Gastrocnemius medialis (tissue), 4 donors: Measurements from ENCODE around the gene LINC01488. TPM values are rescaled to one million over a fixed set of nuclear protein-coding genes. Genes with fewer than 3 reads are reported as not detected.

ENCODE experiments used
- ATAC-seq, 2 donors: fragments of 150-250 bp; one replicate each; pipeline ENCODE4 v1.9.1; 2016
- DNase-seq, 2 donors: peaks; one replicate each; pipeline ENCODE4 v3.0.0-alpha.2; 2019
- H3K27ac ChIP-seq, 4 donors: fragments of 200-600 bp; sonication (generic); 1 replicate in 1 of 4; 2 replicates in 3 of 4; pipeline ENCODE4 v1.5.1; 2016 to 2018; ENCODE audit warnings: mild to moderate bottlenecking in 2 of 4, moderate library complexity in 1 of 4
- H3K27me3 ChIP-seq, 3 donors: fragments of 200-600 bp; sonication (generic) in 2 of 3; 1 replicate in 1 of 3; 2 replicates in 2 of 3; pipeline versions ENCODE4 v1.5.1 to v1.6.0; 2016 to 2019; ENCODE audit warnings: mild to moderate bottlenecking in 1 of 3, moderate library complexity in 1 of 3
- H3K36me3 ChIP-seq, 2 donors: fragments of 200-600 bp; sonication (generic) in 1 of 2; one replicate each; pipeline ENCODE4 v1.5.1; 2017 to 2018
- H3K4me1 ChIP-seq, 2 donors: fragments of 200-600 bp; sonication (generic) in 1 of 2; one replicate each; pipeline ENCODE4 v1.5.1; 2016 to 2017; ENCODE audit warnings: mild to moderate bottlenecking in 2 of 2
- H3K4me3 ChIP-seq, 4 donors: fragments of 200-600 bp; sonication (generic) in 3 of 4; 1 replicate in 1 of 4; 2 replicates in 3 of 4; pipeline ENCODE4 v1.5.1; 2016 to 2019; ENCODE audit warnings: mild to moderate bottlenecking in 2 of 4
- H3K9me3 ChIP-seq, 3 donors: fragments of 200-600 bp; sonication (generic) in 2 of 3; 1 replicate in 1 of 3; 2 replicates in 2 of 3; pipeline ENCODE4 v1.5.1; 2016 to 2019
- CTCF ChIP-seq, 5 experiments: fragments of 450-650 bp in 3 of 5; fragments of 200-600 bp in 2 of 5; sonication (generic) in 2 of 5; IDR thresholded peaks in 4 of 5; conservative IDR thresholded peaks in 1 of 5; 1 replicate in 4 of 5; 2 replicates in 1 of 5; pipeline ENCODE4 v1.5.1; 2016 to 2019; ENCODE audit warnings: antibody characterized with exemption in 5 of 5, mild to moderate bottlenecking in 3 of 5, moderate library complexity in 3 of 5
- POLR2A ChIP-seq, 2 donors: fragments of 450-650 bp; IDR thresholded peaks; one replicate each; pipeline ENCODE4 v1.6.1; 2017; ENCODE audit warnings: antibody characterized with exemption in 2 of 2, mild to moderate bottlenecking in 2 of 2, moderate library complexity in 2 of 2
- in situ Hi-C, 4 donors: fragments of 200-750 bp; cut with MboI; loops; one replicate each; pipeline versions ENCODE4 v1.15.0 to v1.8.0; 2017; ENCODE audit warnings: low sequenced_read_pairs in 4 of 4
- intact Hi-C: fragments of 100-400 bp; cut with DNase I; formaldehyde crosslinking; loops from one replicate; pipeline ENCODE4 v1.15.1; 2023; ENCODE audit warnings: low total_unique reads
- total RNA-seq, 4 donors: library from RNA; depleted of rRNA; stranded (reverse); fragments of >200 nt; gene quantifications; one replicate each; pipeline versions ENCODE4 v1.1.0 to v1.2.3, GENCODE V29; 2016

Gene LINC01488
- total RNA-seq, 4 donors from 2014 or later, result not detected

DNA sequence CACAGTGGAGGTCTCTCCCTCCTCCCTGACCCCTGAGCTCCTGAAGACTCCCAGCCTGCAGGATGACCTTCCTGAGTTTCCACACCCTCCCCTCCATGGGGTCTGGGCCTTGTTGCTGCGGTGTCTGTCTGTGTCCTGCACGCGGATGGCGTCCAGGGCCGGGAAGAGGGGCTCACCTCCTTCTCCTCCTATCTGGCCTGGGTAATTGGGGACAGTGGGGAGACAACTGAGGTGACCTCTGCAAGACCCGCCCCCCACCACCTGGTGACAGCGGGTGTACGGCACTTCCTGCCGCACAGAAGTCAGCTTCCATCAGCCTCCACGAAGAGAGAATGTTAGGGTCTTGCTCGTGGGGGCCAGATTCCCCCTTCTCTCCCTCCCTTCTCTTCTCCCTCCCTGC lies 31.7 kb downstream of the LINC01488 start:
- Histone ChIP-seq H3K4me1 (no peaks in the 10 kb centered on the region), H3K27ac (no peak overlapping the region), H3K27me3 (no peaks in the 10 kb centered on the region), H3K36me3 (no peaks in the 10 kb centered on the region), H3K4me3 (no peak overlapping the region), H3K9me3 (no peaks in the 10 kb centered on the region)
- no peak for TF ChIP-seq CTCF (IDR thresholded peaks at IDR 0.05 in 4 of 5, conservative IDR thresholded peaks at IDR 0.05 in 1 of 5)
- no peak for TF ChIP-seq POLR2A (IDR thresholded peaks at IDR 0.05)
- ATAC-seq (no peak), DNase-seq (no peak)
- intact Hi-C loops (no loop called here), in situ Hi-C loops (no loop called here)

GRCh38 chr11:69513663-69514224 lies 32.3 kb downstream of the LINC01488 start:
- intact Hi-C loops, result no loop called here
- Histone ChIP-seq H3K4me3 (no peak overlapping the region), H3K4me1 (no peaks in the 10 kb centered on the region), H3K27ac (no peak overlapping the region), H3K9me3 (no peaks in the 10 kb centered on the region), H3K36me3 (no peaks in the 10 kb centered on the region), H3K27me3 (no peaks in the 10 kb centered on the region)
- DNase-seq (no peak), ATAC-seq (no peak)
- no peak for TF ChIP-seq CTCF (IDR thresholded peaks at IDR 0.05 in 4 of 5, conservative IDR thresholded peaks at IDR 0.05 in 1 of 5)
- no peak for TF ChIP-seq POLR2A (IDR thresholded peaks at IDR 0.05)
- in situ Hi-C loops, result no loop called here

DNA sequence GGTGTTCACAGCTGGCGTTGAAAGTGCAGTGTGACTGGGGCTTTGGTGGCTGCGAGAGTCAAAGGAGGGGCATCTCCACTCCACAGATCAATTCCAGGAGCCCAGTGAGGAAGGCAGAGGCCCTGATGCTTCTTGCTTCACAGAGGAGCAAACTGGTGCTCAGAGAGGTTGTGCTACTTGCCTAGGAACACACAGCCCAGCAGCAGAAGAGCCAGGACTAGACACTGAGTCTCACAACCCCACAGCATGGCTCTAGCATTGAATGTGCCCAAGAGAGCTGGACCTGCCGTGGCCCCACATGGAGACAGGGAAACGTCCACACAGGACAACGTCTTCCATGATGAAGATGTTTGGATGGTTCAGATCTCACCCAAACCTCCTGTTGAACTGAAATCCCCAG lies 33.3 kb downstream of the LINC01488 start:
- intact Hi-C loops, result no loop called here

GRCh38 chr11:69515271-69516245 lies 34.1 kb downstream of the LINC01488 start:
- Histone ChIP-seq H3K4me1 (no peaks in the 10 kb centered on the region), H3K27ac (no peak overlapping the region), H3K27me3 (no peaks in the 10 kb centered on the region), H3K4me3 (no peak overlapping the region), H3K36me3 (no peaks in the 10 kb centered on the region), H3K9me3 (no peaks in the 10 kb centered on the region)
- no peak for DNase-seq
- intact Hi-C loops, result no loop called here
- no peak for ATAC-seq
- in situ Hi-C loops, result no loop called here
- TF ChIP-seq CTCF (IDR thresholded peaks at IDR 0.05 in 4 of 5, conservative IDR thresholded peaks at IDR 0.05 in 1 of 5), result no peak
- TF ChIP-seq POLR2A (IDR thresholded peaks at IDR 0.05), result no peak

More for the DNA sequence above, 33.3 kb downstream of the LINC01488 start:
- DNase-seq, result no peak
- H3K27me3 ChIP-seq, result no peaks in the 10 kb centered on the region
- H3K27ac ChIP-seq, result no peak overlapping the region
- no peak overlapping the region for H3K4me3 ChIP-seq
- in situ Hi-C loops, result no loop called here
- no peak for ATAC-seq
- no peaks in the 10 kb centered on the region for H3K4me1 ChIP-seq
- no peaks in the 10 kb centered on the region for H3K36me3 ChIP-seq
- no peaks in the 10 kb centered on the region for H3K9me3 ChIP-seq
- no peak for TF ChIP-seq CTCF (IDR thresholded peaks at IDR 0.05 in 4 of 5, conservative IDR thresholded peaks at IDR 0.05 in 1 of 5)
- no peak for TF ChIP-seq POLR2A (IDR thresholded peaks at IDR 0.05)
